ENCODE results near the gene WNT9A. TPM values are rescaled to one million over a fixed set of nuclear protein-coding genes. Genes with fewer than 3 reads are reported as not detected.

The WNT9A gene
- total RNA-seq, 1 experiment from 2014 or later: 22.2 TPM

DNA sequence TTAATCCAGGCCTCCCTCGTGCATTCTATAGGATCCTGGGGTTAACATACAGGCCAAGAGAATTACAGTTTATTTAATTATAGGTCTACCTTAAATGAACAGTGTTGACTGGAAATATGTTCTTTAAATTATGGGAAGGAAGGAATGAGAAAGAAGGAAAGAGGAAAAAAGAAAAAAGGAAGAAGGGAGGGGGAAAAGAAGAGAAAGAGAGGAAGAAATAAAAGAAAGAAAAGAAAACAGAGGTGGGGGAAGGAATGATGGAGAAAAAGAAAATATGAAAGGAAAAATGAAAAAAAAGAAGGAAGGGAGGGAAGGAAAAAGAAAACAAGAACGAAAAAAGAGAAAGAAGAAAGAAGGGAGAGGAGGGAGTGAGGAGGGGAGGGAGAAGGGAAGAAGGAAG lies 38.5 kb downstream of the WNT9A start:
- H3K36me3 ChIP-seq (ENCODE audit: low read depth, low read length): no peaks in the 10 kb centered on the region
- TF ChIP-seq, protein P1, sequence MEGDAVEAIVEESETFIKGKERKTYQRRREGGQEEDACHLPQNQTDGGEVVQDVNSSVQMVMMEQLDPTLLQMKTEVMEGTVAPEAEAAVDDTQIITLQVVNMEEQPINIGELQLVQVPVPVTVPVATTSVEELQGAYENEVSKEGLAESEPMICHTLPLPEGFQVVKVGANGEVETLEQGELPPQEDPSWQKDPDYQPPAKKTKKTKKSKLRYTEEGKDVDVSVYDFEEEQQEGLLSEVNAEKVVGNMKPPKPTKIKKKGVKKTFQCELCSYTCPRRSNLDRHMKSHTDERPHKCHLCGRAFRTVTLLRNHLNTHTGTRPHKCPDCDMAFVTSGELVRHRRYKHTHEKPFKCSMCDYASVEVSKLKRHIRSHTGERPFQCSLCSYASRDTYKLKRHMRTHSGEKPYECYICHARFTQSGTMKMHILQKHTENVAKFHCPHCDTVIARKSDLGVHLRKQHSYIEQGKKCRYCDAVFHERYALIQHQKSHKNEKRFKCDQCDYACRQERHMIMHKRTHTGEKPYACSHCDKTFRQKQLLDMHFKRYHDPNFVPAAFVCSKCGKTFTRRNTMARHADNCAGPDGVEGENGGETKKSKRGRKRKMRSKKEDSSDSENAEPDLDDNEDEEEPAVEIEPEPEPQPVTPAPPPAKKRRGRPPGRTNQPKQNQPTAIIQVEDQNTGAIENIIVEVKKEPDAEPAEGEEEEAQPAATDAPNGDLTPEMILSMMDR (conservative IDR thresholded peaks at IDR 0.05; ENCODE audit: low read depth, low read length): no peak
- TF ChIP-seq EZH2 (IDR thresholded peaks at IDR 0.05; ENCODE audit: low read length, unreplicated experiment): no peak
- no peak for TF ChIP-seq EZH2phosphoT487 (IDR thresholded peaks at IDR 0.05; ENCODE audit: borderline replicate concordance, low read length)
- no peak overlapping the region for H2AFZ ChIP-seq (ENCODE audit: low read length)
- no peaks in the 10 kb centered on the region for H3F3A ChIP-seq (ENCODE audit: low read length, unreplicated experiment)
- H3K9me2 ChIP-seq (replicated peaks; ENCODE audit: low read length): no peaks in the 10 kb centered on the region
- no peaks in the 10 kb centered on the region for H3K9me3 ChIP-seq (ENCODE audit: low read length)
- no peak overlapping the region for H3K9ac ChIP-seq (ENCODE audit: low read length)
- H4K20me1 ChIP-seq (ENCODE audit: low read length): no peaks in the 10 kb centered on the region
- no peaks in the 10 kb centered on the region for H3K27me3 ChIP-seq (ENCODE audit: low read length)
- POLR2A ChIA-PET (ENCODE audit: unreplicated experiment): no interaction called here
- CTCF ChIA-PET: no interaction called here
- H3K79me2 ChIP-seq (ENCODE audit: low read length): no peaks in the 10 kb centered on the region
- BruUV-seq (replicated peaks): no TSS peak
- H3K4me3 ChIP-seq (ENCODE audit: low read length): no peak overlapping the region
- H3K4me1 ChIP-seq (ENCODE audit: insufficient read depth, low read length): no peaks in the 10 kb centered on the region
- DNase-seq (no peak), ATAC-seq (no peak)
- intact Hi-C loops (cut with micrococcal nuclease): no loop called here
- H3K27ac ChIP-seq (ENCODE audit: low read length): no peak overlapping the region
- H3K4me2 ChIP-seq (ENCODE audit: low read length): no peak overlapping the region

DNA sequence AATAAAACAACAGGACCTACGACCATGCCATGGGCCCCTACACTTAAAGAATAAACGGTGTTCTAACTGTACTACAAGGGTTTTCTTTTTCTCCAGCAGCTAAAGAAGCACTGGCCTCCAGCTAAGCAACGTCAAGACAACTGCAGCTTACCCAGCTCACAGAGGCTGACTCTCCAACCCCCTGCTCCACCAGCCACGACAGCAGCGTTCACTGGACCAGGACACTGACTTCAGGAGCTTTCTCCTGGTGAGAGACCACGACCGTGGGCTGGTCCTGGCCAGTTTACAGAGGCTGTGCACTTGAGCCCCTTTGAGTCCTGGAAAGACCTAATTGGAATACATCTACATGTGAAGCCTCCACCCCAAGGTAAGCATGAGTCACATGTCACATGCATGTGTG lies 39.4 kb downstream of the WNT9A start:
- no peaks in the 10 kb centered on the region for H3K9me3 ChIP-seq (ENCODE audit: low read length)
- POLR2A ChIA-PET (ENCODE audit: unreplicated experiment): no interaction called here
- intact Hi-C loops (cut with micrococcal nuclease): no loop called here

DNA sequence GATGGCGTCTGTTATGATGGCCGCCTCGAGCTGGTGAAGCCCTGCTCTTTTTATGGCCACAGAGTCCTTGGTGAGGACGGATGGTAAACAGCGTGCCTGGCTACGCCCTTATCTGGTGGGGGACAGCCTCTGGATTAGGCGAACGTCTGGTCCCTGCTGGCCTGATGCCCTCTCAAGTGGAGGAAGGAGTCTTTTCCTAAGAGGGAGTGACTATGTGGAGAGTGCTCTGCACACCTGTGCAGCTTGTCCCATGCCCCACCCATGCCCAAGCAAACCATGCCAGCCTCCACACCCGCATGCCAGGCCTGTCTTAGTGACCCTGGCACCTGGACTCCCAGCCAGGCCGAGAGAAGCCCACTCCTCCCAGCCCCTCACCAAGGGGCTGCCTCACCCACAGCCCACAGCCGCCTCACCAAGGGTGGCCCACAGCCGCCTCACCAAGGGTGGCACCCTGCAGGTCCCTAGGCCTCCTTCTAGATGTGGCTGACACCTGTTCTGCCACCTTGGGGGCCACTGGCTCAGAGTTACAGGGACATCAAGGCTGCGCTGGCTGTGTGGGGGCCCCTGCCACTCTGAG lies 40.2 kb downstream of the WNT9A start:
- Histone ChIP-seq H3K36me3 (ENCODE audit: low read depth, low read length) (no peaks in the 10 kb centered on the region), H3K4me3 (ENCODE audit: low read length) (no peak overlapping the region), H3K4me1 (ENCODE audit: insufficient read depth, low read length) (no peaks in the 10 kb centered on the region), H3K9ac (ENCODE audit: low read length) (no peak overlapping the region), H3K9me3 (ENCODE audit: low read length) (no peaks in the 10 kb centered on the region), H3K27ac (ENCODE audit: low read length) (no peak overlapping the region), H3K27me3 (ENCODE audit: low read length) (no peaks in the 10 kb centered on the region), H3K79me2 (ENCODE audit: low read length) (no peaks in the 10 kb centered on the region), H2AFZ (ENCODE audit: low read length) (no peak overlapping the region), H3F3A (ENCODE audit: low read length, unreplicated experiment) (no peaks in the 10 kb centered on the region), H3K9me2 (replicated peaks; ENCODE audit: low read length) (no peaks in the 10 kb centered on the region), H4K20me1 (ENCODE audit: low read length) (no peaks in the 10 kb centered on the region), H3K4me2 (ENCODE audit: low read length) (no peak overlapping the region)
- intact Hi-C loops (cut with micrococcal nuclease): no loop called here
- ATAC-seq (no peak), DNase-seq (no peak)
- no TSS peak for BruUV-seq (replicated peaks)
- TF ChIP-seq, protein P1 (conservative IDR thresholded peaks at IDR 0.05; ENCODE audit: low read depth, low read length): no peak
- TF ChIP-seq EZH2 (IDR thresholded peaks at IDR 0.05; ENCODE audit: low read length, unreplicated experiment): no peak
- TF ChIP-seq EZH2phosphoT487 (IDR thresholded peaks at IDR 0.05; ENCODE audit: borderline replicate concordance, low read length): no peak
- ChIA-PET CTCF (no interaction called here), POLR2A (ENCODE audit: unreplicated experiment) (no interaction called here)

More for the DNA sequence above, 39.4 kb downstream of the WNT9A start:
- no peak for ATAC-seq
- no peak for DNase-seq
- Histone ChIP-seq H3K36me3 (ENCODE audit: low read depth, low read length) (no peaks in the 10 kb centered on the region), H2AFZ (ENCODE audit: low read length) (no peak overlapping the region), H4K20me1 (ENCODE audit: low read length) (no peaks in the 10 kb centered on the region), H3F3A (ENCODE audit: low read length, unreplicated experiment) (no peaks in the 10 kb centered on the region), H3K9me2 (replicated peaks; ENCODE audit: low read length) (no peaks in the 10 kb centered on the region), H3K4me2 (ENCODE audit: low read length) (no peak overlapping the region), H3K9ac (ENCODE audit: low read length) (no peak overlapping the region), H3K79me2 (ENCODE audit: low read length) (no peaks in the 10 kb centered on the region), H3K27ac (ENCODE audit: low read length) (no peak overlapping the region), H3K4me3 (ENCODE audit: low read length) (no peak overlapping the region), H3K4me1 (ENCODE audit: insufficient read depth, low read length) (no peaks in the 10 kb centered on the region), H3K27me3 (ENCODE audit: low read length) (no peaks in the 10 kb centered on the region)
- TF ChIP-seq EZH2 (IDR thresholded peaks at IDR 0.05; ENCODE audit: low read length, unreplicated experiment) (no peak), EZH2phosphoT487 (IDR thresholded peaks at IDR 0.05; ENCODE audit: borderline replicate concordance, low read length) (no peak)
- TF ChIP-seq, protein P1 (conservative IDR thresholded peaks at IDR 0.05; ENCODE audit: low read depth, low read length): no peak
- CTCF ChIA-PET: no interaction called here
- no TSS peak for BruUV-seq (replicated peaks)

Measured in PC-3 (cell line).